ENCODE measurements around the gene RORC. TPM values are rescaled to one million over a fixed set of nuclear protein-coding genes. Genes with fewer than 3 reads are reported as not detected.

The RORC gene
- total RNA-seq, 1 experiment from 2014 or later = 1.3 TPM

GRCh38 chr1:151841141-151841540, 9.5 kb upstream of the RORC start:
- H3K4me3 ChIP-seq (replicated peaks in 1 of 2; ENCODE audit: low read depth in 1 of 2, low read length in 2 of 2) = no peak overlapping the region
- ChIA-PET POLR2A (no interaction called here), RAD21 (ENCODE audit: low non-redundant PET in 1 of 2, low total read pairs in 2 of 2, uncharacterized antibody in 2 of 2, unreplicated experiment in 2 of 2) (no interaction called here), CTCF (no interaction called here)
- no peak for ATAC-seq
- TF ChIP-seq CBX3 (IDR thresholded peaks at IDR 0.05; ENCODE audit: low read depth) (no peak), ZFX (IDR thresholded peaks at IDR 0.05) (no peak), ATF3 (IDR thresholded peaks at IDR 0.05) (no peak), CTCF (IDR thresholded peaks at IDR 0.05 in 2 of 3, conservative IDR thresholded peaks at IDR 0.05 in 1 of 3; ENCODE audit: borderline replicate concordance in 1 of 3, insufficient read depth in 1 of 3, low read depth in 2 of 3, low read length in 2 of 3) (no peak), CEBPB (IDR thresholded peaks at IDR 0.05; ENCODE audit: low read depth) (no peak)
- no peaks in the 10 kb centered on the region for H3K27me3 ChIP-seq (ENCODE audit: insufficient read depth, low read length)
- H3K27ac ChIP-seq (ENCODE audit: low read depth, low read length) = no peak overlapping the region
- no peaks in the 10 kb centered on the region for H3K79me2 ChIP-seq (ENCODE audit: insufficient read depth, low read length)
- peak overlapping the region; percentile 78; the same call in 1 of the 2 replicates for H3K4me2 ChIP-seq (ENCODE audit: low read length)
- no peaks in the 10 kb centered on the region; the same call in 1 of the 2 replicates for H3K9me2 ChIP-seq (ENCODE audit: insufficient read depth)
- H3K9ac ChIP-seq (ENCODE audit: low read length) = no peak overlapping the region
- DNase-seq (ENCODE audit: low read depth, low spot score) = peak; percentile 16
- H3K4me1 ChIP-seq (ENCODE audit: control insufficient read depth in 1 of 2, insufficient read depth in 2 of 2, low read length in 2 of 2) = peaks cover 0 to 48% of the 10 kb centered on the region in 2 experiments; a peak in 2 of 4 replicates
- no peaks in the 10 kb centered on the region for H3K36me3 ChIP-seq (ENCODE audit: control insufficient read depth in 1 of 2, insufficient read depth in 2 of 2, low read length in 2 of 2)
- BruUV-seq (replicated peaks) = no TSS peak
- peaks cover 0 to 3% of the 10 kb centered on the region in 2 experiments; a peak in 1 of 4 replicates for H3K9me3 ChIP-seq (ENCODE audit: control insufficient read depth in 1 of 2, insufficient read depth in 1 of 2, low read depth in 1 of 2, low read length in 2 of 2)
- no peaks in the 10 kb centered on the region for H4K20me1 ChIP-seq (ENCODE audit: insufficient read depth)
- no peak overlapping the region for H2AFZ ChIP-seq (ENCODE audit: low read depth, low read length, poor library complexity, severe bottlenecking)
- intact Hi-C loops (cut with micrococcal nuclease) = no loop called here

GRCh38 chr1:151840421-151840820, 8.8 kb upstream of the RORC start:
- Histone ChIP-seq H3K36me3 (ENCODE audit: control insufficient read depth in 1 of 2, insufficient read depth in 2 of 2, low read length in 2 of 2) (no peaks in the 10 kb centered on the region), H3K27ac (ENCODE audit: low read depth, low read length) (no peak overlapping the region), H3K4me2 (ENCODE audit: low read length) (peak overlapping the region; percentile 78), H4K20me1 (ENCODE audit: insufficient read depth) (no peaks in the 10 kb centered on the region), H3K27me3 (ENCODE audit: insufficient read depth, low read length) (no peaks in the 10 kb centered on the region), H3K79me2 (ENCODE audit: insufficient read depth, low read length) (no peaks in the 10 kb centered on the region), H3K9ac (ENCODE audit: low read length) (peak overlapping the region; percentile 41; the same call in 1 of the 2 replicates), H3K4me3 (replicated peaks in 1 of 2; ENCODE audit: low read depth in 1 of 2, low read length in 2 of 2) (no peak overlapping the region), H3K9me3 (ENCODE audit: control insufficient read depth in 1 of 2, insufficient read depth in 1 of 2, low read depth in 1 of 2, low read length in 2 of 2) (peaks cover 0 to 3% of the 10 kb centered on the region in 2 experiments; a peak in 1 of 4 replicates), H3K4me1 (ENCODE audit: control insufficient read depth in 1 of 2, insufficient read depth in 2 of 2, low read length in 2 of 2) (peaks cover 0 to 45% of the 10 kb centered on the region in 2 experiments; a peak in 2 of 4 replicates), H3K9me2 (ENCODE audit: insufficient read depth) (no peaks in the 10 kb centered on the region; the same call in 1 of the 2 replicates), H2AFZ (ENCODE audit: low read depth, low read length, poor library complexity, severe bottlenecking) (no peak overlapping the region)
- DNase-seq (ENCODE audit: low read depth, low spot score) (no peak), ATAC-seq (no peak)
- no TSS peak for BruUV-seq (replicated peaks)
- intact Hi-C loops (cut with micrococcal nuclease) = loop anchor here (1.0 kb wide), 1 partner anchor 161 kb away; no protein-coding TSS in a partner anchor
- ChIA-PET POLR2A (no interaction called here), CTCF (no interaction called here), RAD21 (ENCODE audit: low non-redundant PET in 1 of 2, low total read pairs in 2 of 2, uncharacterized antibody in 2 of 2, unreplicated experiment in 2 of 2) (interaction anchor here (0.6 to 0.8 kb wide), 2 partner anchors 161 to 605 kb away, joined by 3 read pairs; no protein-coding TSS in a partner anchor)
- no peak for TF ChIP-seq REST (IDR thresholded peaks at IDR 0.05; ENCODE audit: low read depth)
- no peak for TF ChIP-seq POLR2A (IDR thresholded peaks at IDR 0.05; ENCODE audit: borderline replicate concordance, extremely low read depth, insufficient read depth, insufficient read length)
- TF ChIP-seq YY1 (IDR thresholded peaks at IDR 0.05; ENCODE audit: extremely low read depth, insufficient replicate concordance, low read depth, low read length) = no peak
- TF ChIP-seq EZH2phosphoT487 (IDR thresholded peaks at IDR 0.05; ENCODE audit: borderline replicate concordance) = no peak
- no peak for TF ChIP-seq RAD21 (IDR thresholded peaks at IDR 0.05; ENCODE audit: low read depth)
- TF ChIP-seq ZBTB33 (IDR thresholded peaks at IDR 0.05; ENCODE audit: extremely low read depth, insufficient replicate concordance, low read length) = no peak
- TF ChIP-seq TCF7L2 (IDR thresholded peaks at IDR 0.05; ENCODE audit: borderline replicate concordance, extremely low read depth, insufficient read depth, insufficient read length) = no peak
